ENCODE measurements around the gene DCAF15.
"Not testable (repeated sequence)": the region's sequence is repeated elsewhere in the genome, so short reads cannot be mapped to it uniquely, and the experiment has no call there.

Gene DCAF15

DNA sequence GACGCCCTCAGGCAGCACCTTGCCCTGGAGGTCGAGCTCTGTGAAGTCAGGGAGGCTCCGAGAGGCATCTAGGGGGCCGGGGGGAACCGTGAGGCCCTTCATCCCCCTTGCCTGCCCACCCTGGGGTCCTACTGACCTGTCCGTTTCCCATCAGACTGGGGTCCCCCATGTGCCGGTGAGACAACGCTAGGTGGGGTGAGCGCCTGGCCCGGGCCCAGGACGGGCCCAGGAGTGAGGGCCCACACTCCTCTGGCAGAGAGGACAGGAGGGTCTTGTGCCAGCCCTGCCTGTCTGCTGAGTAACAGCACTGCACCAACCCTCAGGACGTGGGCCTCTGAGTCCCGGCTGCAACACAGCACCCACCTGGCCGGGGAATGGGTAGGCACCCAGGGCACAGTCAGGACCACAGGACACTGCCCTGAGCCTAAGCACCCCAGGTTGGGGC lies 14.4 kb downstream of the DCAF15 start:
- no peak for DNase-seq (ENCODE audit: low spot score)
- TF ChIP-seq, protein P1, sequence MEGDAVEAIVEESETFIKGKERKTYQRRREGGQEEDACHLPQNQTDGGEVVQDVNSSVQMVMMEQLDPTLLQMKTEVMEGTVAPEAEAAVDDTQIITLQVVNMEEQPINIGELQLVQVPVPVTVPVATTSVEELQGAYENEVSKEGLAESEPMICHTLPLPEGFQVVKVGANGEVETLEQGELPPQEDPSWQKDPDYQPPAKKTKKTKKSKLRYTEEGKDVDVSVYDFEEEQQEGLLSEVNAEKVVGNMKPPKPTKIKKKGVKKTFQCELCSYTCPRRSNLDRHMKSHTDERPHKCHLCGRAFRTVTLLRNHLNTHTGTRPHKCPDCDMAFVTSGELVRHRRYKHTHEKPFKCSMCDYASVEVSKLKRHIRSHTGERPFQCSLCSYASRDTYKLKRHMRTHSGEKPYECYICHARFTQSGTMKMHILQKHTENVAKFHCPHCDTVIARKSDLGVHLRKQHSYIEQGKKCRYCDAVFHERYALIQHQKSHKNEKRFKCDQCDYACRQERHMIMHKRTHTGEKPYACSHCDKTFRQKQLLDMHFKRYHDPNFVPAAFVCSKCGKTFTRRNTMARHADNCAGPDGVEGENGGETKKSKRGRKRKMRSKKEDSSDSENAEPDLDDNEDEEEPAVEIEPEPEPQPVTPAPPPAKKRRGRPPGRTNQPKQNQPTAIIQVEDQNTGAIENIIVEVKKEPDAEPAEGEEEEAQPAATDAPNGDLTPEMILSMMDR (IDR thresholded peaks at IDR 0.05; ENCODE audit: extremely low read depth, missing control alignments), result no peak

DNA sequence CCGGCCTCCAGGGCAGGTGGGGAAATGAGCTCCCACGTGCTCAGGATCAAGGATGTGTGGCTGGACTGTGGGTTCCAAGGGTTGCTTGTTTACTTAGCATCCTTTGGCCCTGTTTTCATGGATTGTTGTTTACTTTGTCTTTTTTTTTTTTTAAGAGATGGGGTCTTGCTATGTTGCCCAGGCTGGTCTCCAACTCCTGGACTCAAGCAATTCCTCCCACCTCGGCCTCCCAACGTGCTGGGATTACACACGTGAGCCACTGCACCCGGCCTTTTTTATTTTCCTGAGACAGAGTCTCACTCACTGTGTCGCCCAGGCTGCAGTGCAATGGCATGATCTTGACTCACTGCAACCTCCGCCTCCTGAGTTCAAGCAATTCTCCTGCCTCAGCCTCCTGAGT lies 14.9 kb downstream of the DCAF15 start:
- not testable (repeated sequence) for DNase-seq (ENCODE audit: low spot score)

DNA sequence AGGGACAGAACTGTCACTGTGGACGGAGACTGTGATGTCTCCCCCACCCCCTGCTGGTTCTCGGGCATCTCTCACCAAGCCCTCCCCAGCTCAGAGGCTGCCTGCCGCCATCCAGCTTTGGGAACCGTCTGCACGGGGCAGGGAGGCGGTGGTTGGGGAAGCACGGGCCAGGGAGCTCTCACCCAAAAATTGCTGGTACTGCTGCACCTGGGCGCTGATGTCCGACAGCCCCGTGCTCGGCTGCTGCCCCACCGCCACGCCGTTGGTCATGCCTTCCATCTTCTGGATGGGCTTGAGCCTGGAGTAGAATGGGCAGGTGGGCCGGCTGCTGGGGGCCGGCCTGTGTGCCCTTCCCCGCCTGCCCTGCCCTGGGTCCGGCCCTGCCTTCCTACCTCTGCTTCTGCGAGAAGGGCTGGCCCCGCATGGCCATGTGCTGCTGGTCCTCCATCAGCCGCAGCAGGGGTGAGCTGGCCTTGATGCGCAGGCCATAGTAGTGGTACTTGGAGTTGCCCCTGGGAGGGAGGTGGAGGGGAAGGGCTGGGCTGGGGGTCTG lies 16.1 kb downstream of the DCAF15 start:
- no peak for DNase-seq (ENCODE audit: low spot score)
- TF ChIP-seq, protein P1 (IDR thresholded peaks at IDR 0.05; ENCODE audit: extremely low read depth, missing control alignments), result no peak

DNA sequence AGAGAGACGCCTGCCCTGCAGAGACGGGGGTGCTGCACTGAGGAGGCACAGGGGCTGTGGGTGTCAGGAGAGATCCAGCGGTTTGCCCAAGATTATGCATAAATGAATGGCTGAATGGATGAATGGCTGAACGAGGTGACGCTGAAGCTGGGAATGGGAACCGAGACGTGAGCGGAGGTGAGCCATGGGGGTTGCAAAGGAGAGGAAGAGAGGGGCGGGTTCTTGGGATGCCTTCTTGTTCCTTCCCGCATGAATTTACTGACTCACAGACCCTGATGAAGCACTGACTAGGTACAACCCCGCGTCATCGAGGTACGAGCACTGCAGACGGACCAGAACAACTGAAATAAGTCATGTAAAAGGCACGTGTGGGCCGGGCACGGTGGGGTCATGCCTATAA lies 16.7 kb downstream of the DCAF15 start:
- DNase-seq (ENCODE audit: low spot score), result no peak
- TF ChIP-seq, protein P1 (IDR thresholded peaks at IDR 0.05; ENCODE audit: extremely low read depth, missing control alignments), result no peak

GRCh38 chr19:13969897-13970296 lies 17.6 kb downstream of the DCAF15 start:
- DNase-seq (ENCODE audit: low spot score), result no peak
- TF ChIP-seq, protein P1 (IDR thresholded peaks at IDR 0.05; ENCODE audit: extremely low read depth, missing control alignments), result no peak

GRCh38 chr19:13971868-13972267 lies 19.6 kb downstream of the DCAF15 start:
- DNase-seq (ENCODE audit: low spot score), result not testable (repeated sequence)

DNA sequence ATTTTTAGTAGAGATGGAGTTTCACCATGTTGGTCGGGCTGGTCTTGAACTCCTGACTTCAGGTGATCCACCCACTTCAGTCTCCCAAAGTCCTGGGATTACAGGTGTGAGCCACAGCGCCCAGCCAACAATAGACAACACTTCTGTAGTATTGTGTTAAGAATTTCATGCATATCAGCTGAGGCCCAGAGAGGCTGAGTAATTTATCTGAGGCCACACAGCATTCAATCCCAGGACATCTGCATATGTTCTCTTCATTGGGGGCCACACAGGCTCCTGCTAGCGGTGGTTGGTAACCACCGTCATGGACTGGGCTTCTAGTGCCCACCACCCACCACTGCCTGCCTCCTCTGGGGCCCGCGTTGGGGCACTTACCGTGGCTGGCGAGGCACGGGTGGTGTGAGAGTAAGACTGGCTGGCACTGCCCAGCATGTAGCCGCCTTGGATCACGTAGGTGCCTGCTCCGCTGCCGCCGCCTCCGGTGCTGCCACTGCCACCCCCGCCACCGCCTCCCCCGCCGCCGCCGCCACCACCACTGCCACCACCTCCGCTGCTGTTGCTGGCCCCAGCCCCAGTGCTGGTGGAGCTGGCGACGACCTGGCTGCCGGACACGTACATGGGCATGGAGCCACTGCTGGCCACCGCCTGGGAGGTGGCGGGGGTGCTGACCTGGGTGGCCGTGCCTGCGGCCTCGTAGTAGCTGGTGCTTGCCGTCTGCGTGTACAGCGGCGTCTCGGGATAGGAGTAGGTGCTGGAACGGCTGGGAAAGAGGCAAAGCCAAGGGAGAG lies 20.3 kb downstream of the DCAF15 start:
- TF ChIP-seq, protein P1 (IDR thresholded peaks at IDR 0.05; ENCODE audit: extremely low read depth, missing control alignments), result no peak
- DNase-seq (ENCODE audit: low spot score), result no peak

DNA sequence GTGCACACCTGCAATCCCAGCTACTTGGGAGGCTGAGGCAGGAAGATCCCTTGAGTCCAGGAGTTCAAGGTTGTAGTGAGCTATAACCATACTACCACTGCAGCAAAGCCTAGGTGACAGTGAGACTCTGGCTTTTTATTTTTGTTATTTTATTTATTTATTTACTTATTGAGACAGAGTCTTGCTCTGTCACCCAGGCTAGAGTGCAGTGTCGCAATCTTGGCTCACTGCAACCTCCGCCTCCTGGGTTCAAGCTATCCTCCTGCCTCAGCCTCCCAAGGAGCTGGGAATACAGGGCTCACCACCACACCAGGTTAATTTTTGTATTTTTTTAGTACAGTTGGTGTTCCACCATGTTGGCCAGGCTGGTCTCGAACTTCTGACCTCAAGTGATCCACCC lies 21.2 kb downstream of the DCAF15 start:
- not testable (repeated sequence) for DNase-seq (ENCODE audit: low spot score)

- TF ChIP-seq, protein P1 (IDR thresholded peaks at IDR 0.05; ENCODE audit: extremely low read depth, missing control alignments), result no peak
- DNase-seq (ENCODE audit: low spot score), result no peak
Measured at GRCh38 chr19:13974073-13974472, 21.8 kb downstream of the DCAF15 start.

Data from GM20000 (cell line).